ENCODE data around the gene TMEM92. TPM values are rescaled to one million over a fixed set of nuclear protein-coding genes. Genes with fewer than 3 reads are reported as not detected.
A peak's percentile ranks its signal among the peaks of the same experiment; 100 is the strongest.

Gene TMEM92
- total RNA-seq, 3 donors from 2014 or later: 1.3 to 2.8 (median 2.6) TPM

DNA sequence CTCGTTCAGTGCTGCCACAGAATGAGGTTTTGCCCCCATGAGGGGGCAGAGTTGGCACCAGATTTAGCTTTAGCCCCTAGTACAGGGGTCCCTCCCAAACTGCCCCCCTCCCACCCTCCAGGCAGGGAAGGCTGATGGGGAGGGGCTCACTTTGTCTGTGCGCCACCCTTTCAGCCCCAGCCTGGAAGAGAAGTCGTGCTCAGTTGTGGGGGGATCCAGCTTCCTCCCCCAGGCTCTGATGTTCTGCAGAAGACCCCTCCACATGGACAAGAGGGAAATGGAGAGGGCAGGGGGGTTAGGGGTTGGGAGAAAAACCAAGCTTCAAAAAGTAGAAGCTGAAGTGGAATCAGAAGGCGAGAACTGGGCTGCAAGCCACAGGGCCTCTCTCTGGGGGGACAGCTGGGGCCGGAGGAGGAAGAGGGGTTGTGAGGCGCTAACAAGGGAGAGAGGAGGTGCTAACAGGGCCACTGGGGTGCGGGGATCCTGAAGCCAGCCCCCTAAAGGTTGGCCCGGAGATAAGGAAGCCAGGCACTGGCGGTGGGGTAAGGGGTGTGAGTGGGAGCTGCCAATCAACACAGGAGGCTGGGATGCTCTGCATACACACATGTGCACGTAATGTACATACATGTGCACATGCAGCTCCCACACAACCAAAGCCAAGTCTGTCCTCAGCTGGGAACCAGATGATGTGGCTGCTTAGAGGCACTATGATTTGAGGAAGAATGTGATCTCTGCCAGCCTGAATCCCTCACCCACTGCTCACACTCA lies 7.0 kb upstream of the TMEM92 start:
- TF ChIP-seq CTCF (IDR thresholded peaks at IDR 0.05): no peak
- H3K36me3 ChIP-seq (ENCODE audit: low read depth): no peaks in the 10 kb centered on the region
- ATAC-seq (no peak), DNase-seq (no peak)
- peaks cover 1% of the 10 kb centered on the region for H3K4me1 ChIP-seq (ENCODE audit: low read depth)
- intact Hi-C loops (cut with DNase I, micrococcal nuclease): no loop called here
- H3K9me3 ChIP-seq: no peaks in the 10 kb centered on the region
- no peak overlapping the region for H3K4me3 ChIP-seq

- no peak for TF ChIP-seq CTCF (IDR thresholded peaks at IDR 0.05)
- DNase-seq (no peak), ATAC-seq (no peak)
- H3K4me3 ChIP-seq: no peak overlapping the region
- no peaks in the 10 kb centered on the region for H3K9me3 ChIP-seq
- H3K4me1 ChIP-seq (ENCODE audit: low read depth): peaks cover 6% of the 10 kb centered on the region
- H3K36me3 ChIP-seq (ENCODE audit: low read depth): no peaks in the 10 kb centered on the region
- intact Hi-C loops (cut with DNase I, micrococcal nuclease): no loop called here
Measured at GRCh38 chr17:50268026-50268425, 6.2 kb upstream of the TMEM92 start.

DNA sequence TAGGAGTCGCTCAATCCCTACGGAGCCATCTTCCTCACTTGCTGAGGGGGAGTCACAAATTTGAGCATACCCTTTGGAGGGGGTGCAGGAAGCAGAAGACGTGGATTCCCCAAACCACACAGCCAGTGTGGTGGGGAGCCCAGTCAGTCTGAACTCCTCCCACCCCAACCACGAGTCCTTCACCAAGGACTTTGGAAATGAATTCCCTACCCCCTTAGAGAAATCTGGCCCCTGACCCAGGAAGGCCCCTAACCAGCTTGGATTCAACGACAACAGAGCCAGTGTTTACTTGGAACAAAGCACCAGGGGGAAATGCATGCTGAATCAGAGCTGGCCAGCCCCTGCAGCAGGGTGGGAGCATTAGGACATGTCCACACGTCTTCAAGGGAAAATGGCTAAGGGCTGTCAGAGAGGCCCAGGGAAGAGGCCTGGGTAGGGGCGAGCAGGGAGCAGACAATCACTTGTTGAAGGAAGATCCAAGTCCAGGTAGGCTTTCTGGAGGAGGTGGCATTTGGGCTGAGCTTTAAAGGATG lies 5.5 kb upstream of the TMEM92 start:
- ATAC-seq (no peak), DNase-seq (no peak)
- H3K9me3 ChIP-seq: no peaks in the 10 kb centered on the region
- H3K36me3 ChIP-seq (ENCODE audit: low read depth): no peaks in the 10 kb centered on the region
- no peak overlapping the region for H3K4me3 ChIP-seq
- intact Hi-C loops (cut with DNase I, micrococcal nuclease): no loop called here
- peaks cover 13% of the 10 kb centered on the region for H3K4me1 ChIP-seq (ENCODE audit: low read depth)
- TF ChIP-seq CTCF (IDR thresholded peaks at IDR 0.05): no peak

GRCh38 chr17:50269477-50270434 lies 4.5 kb upstream of the TMEM92 start:
- Histone ChIP-seq H3K9me3 (no peaks in the 10 kb centered on the region), H3K4me1 (ENCODE audit: low read depth) (peaks cover 15% of the 10 kb centered on the region), H3K4me3 (no peak overlapping the region), H3K36me3 (ENCODE audit: low read depth) (no peaks in the 10 kb centered on the region)
- peak; percentile 64 for TF ChIP-seq CTCF (IDR thresholded peaks at IDR 0.05)
- DNase-seq (peak in 2 of 3 donors; percentile 73 to 82), ATAC-seq (peak; percentile 58)
- intact Hi-C loops (cut with DNase I, micrococcal nuclease): loop anchor here in 1 of 2 donors (5.0 kb wide), 1 partner anchor 67 kb away; the partner anchor contains the start of gene COL1A1
